Middle frontal gyrus (tissue), 1 donor: ENCODE results near the gene DHCR7.

ENCODE experiments used
- DNase-seq: peaks from one replicate; pipeline ENCODE4 v3.0.0-alpha.2; 2015; ENCODE audit warnings: low spot score; ENCODE audit errors: extremely low spot score

Gene DHCR7

DNA sequence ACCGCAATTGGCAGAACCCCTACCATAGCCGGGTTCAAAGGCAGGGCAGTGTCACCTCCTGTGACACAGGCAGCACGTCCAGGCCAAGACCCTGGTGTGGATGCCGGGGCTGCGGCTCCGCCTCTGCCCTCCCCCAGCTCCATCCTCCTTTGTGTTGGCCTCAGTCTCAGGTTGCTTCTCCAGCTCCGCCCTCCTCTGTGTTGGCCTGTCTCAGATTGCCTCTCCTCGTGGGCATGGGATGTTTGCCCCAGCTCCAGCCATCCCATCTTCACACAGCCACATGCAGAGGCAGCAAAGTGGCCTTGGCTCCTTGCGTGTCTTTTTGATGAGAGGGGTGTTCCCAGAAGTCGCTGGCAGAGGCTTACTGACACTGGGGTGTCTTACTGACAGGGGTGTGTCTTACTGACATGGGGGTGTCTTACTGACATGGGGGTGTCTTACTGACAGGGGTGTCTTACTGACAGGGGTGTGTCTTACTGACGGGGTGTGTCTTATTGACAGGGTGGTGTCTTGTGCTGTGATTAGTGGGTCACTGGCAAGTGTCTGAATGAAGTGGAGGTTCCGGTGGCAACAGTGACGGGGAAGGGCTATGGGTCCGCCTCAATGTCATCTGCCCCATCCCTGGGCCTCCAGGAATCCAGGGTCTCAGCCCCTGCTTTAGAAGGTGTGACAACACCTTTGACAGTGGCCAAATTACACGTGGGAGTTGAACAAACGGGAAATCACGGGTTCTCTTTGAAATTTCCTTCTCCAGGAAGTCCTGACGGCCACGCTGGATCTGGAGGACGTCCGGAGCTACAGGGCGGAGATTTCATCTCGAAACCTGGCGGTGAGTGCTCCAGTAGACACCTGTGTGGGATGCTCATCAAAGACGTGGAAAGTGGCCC is 29.7 kb upstream of the DHCR7 start:
- DNase-seq = no peak

DNA sequence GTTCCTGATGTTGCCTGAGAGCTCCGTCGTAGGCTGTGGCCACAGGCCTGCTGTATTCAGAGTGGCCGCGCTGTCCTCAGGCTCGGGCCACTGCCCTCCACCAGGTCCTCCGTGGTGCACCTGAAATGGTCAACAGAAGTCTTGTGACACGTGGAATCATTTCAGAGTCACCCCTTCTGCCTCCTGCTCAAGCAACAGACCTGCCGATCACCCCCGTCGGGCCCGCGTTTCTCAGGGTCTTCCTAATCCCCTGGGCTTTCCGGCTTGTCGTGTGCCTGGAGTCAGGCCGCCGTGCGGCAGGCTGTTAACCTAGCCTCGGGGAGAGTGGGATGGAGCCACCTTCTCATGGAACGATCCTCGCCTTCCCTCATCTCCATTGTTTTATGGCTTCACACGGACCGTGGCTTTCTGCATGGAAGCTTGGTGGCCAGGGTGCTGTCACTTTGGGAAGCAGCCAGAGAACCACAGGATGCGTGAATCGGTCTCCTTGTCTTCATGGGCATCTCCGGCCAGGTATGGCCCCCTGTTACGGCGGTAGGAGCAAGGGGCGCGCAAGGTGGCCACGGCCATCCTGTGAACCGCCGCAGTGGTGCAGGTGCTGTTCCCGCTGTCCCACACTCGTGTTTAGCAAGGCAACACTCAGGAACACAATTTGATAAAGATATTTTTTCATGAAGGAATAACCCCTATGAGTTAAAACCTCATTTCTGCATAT is 28.9 kb upstream of the DHCR7 start:
- no peak for DNase-seq

DNA sequence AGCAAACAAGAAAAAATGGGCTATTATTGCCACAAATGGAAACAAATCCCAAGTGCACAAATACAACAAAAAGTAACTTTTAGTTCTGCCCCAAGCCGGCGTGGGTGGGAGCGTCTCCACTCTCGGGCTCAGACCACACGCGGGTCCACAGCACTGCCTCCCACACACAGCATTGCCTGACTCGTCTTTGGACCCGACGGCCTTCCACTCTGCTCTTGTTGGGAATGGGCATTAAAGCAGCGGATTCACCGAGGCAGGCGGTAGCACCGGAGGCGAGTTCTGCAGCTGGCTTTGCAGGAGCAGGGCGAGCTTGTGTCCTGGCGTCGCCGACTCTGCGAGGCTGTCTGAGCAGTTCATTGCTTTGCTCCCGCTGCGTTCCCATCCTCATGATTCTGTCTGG is 27.8 kb upstream of the DHCR7 start:
- DNase-seq = no peak

DNA sequence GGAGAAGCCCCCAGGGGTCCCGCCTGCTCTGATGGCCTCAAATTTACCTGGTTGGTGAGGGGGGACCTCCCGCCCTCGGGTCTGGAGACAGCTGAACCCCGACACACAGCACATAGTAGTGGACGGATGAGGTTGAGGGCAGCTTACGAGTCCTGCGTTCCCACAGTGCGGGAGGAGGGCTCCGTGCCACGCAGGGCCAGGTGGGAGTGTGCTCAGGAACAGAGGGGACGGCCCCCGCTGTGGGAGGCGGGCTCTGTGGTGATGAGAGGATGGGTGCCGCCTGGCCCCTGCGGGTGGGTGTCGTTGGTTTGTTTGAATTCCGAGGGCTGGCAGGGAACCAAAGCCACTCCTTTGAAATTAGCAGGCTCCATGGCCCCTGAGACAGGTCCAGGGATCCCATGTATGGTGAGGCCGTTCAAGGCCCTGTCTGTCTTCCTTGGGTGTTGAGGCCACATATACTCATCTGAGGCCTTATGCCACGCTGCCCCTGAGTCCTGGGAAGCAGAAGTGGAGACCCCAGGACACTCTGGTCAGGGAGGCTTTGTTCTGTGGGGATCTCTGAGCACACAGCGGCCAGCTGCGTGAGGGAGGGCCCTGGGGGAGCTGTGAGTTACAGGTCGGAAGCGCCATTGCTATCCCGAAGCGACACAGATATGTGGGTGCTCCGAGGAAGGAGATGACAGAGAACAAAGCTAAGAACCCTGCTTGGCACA is 26.7 kb upstream of the DHCR7 start:
- no peak for DNase-seq

DNA sequence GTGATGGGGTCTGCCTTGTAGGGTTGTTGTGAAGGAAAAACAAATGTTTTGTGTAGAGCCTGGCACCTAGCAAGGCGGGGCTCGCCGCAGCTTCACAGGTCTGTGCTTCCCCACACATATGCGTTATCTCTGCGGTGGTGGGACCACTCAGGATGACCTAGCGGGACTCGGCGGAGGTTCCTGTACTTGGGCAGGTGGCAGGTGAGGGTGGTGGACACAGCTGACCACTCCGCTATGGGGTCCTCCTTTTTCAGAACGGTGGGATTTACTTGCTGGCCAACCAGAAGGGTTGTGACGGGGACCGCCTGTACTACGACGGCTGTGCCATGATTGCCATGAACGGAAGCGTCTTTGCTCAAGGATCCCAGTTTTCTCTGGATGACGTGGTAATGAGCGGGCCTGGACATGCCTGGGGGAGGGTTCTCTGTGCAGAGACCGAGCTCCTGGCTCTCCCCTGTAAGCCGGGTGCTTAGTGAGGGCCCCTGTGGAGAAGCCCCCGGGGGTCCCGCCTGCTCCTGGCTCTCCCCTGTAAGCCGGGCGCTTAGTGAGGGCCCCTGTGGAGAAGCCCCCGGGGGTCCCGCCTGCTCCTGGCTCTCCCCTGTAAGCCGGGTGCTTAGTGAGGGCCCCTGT is 26.1 kb upstream of the DHCR7 start:
- no peak for DNase-seq

DNA sequence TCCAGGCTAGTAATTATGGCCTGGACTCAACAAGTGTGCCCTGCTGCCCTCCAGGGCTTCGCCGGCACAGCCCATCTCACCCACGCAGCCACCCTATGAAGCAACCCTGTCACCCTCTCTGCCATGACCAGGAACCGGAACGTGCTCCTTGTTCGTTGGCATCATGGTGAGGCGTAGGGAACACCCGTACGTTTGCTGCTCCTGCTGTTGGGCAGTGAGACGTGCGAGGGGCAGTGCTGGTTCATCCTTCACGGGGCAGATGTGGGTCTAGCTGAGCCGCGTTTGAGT is 25.5 kb upstream of the DHCR7 start:
- DNase-seq = no peak

DNA sequence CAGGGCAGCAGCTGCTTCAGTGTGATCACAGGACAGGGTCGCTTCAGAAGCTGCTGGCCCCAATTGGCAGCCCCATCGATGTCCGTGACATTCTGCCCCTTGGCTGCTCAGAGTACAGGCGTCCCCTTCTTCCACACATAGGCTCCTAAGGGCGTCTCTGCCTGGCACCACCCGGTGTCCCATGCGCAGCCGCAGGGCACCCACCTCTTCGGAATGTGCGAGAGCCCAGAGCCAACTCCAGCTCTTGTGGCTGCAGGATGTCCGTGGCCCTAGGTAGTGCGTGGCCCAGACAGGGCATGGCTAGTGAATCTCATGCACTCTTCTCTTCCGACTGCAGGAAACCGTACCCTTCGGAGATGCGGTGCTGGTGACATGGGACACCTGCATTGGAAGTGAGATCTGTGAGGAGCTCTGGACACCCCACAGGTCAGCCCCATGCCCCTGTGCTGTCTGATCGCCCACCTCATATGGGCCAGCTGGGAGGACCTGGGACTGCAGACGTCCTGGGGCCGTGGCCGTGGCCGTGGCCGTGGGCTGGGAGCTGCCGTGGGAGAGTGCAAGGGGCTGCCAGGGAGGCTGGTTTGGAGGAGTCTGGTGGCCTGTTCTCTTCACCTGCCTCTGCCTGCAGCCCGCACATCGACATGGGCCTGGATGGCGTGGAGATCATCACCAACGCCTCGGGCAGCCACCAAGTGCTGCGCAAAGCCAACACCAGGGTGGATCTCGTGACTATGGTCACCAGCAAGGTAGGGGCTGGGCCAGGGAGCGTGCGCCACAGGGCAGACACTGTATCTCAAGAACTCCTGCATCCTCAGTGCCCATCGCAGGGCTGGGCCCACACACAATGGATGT is 25.0 kb upstream of the DHCR7 start:
- no peak for DNase-seq

DNA sequence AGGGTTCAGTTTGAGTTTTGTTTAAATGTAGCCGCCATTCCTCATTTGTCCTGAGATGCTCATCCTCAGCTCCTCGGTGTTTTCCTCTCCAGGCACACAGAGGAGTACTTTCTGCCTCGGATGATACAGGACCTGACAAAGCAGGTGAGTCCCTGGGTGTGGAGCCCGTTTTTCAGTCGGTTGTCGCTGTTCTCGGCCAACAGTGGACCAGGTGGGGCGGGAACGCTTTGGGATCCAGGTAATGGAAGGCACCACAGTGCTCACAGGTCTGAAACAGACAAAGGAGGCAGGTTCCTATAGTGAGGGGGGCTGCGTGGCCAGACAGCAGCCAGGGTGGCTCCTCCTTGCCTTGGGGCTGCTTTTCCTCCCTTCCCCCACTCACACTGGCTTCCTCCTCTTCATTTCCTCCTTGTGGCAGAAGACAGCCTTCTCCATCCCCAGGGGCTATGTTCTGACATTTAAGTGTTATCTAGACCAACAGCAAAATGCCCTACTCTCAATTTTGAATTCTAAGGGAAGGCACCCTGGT is 24.2 kb upstream of the DHCR7 start:
- no peak for DNase-seq

DNA sequence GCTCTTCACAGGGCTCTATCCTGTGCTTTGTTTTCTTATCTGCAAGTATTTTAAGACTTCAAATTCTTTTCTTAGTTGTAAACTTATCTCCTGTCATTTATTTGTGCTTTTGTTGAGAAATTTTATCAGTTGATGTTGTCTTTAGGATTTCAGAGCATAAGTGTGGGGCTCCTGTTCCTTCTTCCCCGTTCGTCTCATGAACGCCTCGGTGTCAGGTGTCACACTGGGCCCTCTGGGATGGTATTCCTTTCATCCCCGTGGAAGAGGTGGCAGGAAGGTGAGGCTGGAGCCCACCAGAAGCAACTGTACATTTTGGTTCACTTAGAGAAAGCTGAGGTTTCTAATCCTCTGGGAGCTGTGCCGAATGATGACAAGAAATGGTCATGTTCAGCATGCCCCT is 22.8 kb upstream of the DHCR7 start:
- no peak for DNase-seq

DNA sequence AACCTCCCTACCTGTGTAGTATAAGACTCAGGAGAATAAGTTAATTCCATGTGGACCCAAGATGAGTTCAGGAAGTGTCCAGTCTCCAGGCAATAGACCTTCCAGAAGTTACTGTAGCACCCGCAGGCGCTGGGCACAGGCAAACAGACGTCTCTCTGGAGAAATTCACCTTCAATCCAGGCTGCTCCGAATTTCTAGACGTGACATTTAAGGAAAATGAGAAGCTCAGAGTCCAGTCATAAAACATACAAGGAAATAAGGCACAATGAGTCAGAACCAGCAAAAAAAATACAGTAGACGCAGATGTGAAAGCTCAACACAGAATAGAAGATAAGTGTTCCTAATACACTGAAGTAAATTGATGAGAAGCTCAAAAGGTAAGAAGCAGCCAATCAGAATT is 19.0 kb upstream of the DHCR7 start:
- no peak for DNase-seq

DNA sequence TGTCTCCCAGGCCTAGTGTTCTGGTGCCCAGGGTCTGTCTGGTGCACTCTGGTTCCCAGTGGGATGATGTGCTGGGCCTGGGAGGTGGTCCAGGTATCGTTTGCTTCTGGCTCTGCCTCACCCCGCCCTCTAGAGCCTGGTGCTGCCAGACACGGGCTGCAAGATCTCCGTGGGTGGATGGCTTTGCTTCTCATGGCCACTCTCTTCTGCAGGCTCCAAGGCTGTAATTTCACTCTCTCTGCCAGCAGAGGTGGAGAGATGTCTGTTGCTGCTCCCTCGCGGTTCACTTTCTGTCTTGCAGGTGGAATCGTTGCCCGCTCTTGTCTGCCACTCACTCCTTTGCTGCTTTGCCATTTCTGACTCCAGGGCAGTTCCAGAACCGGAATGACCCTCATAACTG is 18.2 kb upstream of the DHCR7 start:
- DNase-seq = no peak

DNA sequence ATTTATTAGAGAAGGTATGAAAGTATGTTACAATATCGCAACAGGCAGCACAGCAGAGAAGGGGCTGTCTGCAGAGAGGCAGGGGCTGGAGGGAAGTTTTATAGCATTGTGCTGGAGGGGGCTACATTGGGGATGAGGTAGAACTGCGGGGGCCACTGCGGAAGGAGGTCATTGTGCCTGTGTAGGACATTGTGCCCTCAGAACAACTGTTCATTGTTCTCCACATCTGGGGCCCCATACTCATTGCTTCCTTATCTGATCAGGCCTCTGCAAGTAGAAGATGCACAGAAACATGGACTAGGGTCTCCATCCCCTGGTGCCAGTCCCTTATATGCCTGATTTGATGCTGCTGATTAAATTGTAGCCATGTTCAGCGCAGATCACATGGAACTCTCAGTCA is 16.9 kb upstream of the DHCR7 start:
- no peak for DNase-seq

DNA sequence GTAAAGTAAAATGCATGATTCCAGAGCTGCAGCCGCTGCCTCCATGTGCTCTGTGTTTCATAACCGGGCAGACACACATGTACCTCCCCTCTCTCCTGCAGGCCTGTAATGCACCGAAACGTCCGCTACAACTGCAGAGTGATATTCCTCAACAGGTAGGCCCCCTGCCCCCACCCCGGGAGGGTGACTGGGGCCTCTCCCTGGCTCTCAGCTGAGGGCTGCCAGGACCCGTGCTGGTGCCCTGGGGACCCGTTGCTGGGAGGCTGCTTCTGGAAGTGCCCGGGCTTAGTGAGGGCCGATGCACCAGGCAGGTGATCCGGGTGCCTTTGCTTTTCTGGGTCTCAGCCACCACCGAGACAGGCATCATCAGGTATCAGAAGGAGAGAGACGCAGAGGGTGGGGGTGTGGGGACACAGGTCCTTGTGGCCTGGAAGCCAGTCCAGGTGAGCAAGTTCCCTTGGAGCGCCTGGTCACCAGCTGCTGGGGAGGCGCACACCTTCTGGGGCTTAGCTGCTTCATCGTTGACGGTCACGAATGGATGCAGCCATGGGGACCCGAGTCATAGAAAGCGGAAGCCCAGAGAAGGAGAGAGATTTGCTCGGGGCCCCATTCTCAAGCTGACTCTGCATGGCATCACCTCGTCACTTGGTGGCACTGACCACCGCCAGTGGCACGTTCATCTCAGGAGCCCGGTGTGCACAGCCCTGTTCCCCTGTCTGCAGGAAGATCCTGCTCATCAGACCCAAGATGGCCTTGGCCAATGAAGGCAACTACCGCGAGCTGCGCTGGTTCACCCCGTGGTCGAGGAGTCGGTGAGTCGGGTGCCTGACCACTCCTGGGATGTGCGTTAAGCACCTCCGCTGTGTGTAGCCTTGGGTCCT is 15.4 kb upstream of the DHCR7 start:
- no peak for DNase-seq

DNA sequence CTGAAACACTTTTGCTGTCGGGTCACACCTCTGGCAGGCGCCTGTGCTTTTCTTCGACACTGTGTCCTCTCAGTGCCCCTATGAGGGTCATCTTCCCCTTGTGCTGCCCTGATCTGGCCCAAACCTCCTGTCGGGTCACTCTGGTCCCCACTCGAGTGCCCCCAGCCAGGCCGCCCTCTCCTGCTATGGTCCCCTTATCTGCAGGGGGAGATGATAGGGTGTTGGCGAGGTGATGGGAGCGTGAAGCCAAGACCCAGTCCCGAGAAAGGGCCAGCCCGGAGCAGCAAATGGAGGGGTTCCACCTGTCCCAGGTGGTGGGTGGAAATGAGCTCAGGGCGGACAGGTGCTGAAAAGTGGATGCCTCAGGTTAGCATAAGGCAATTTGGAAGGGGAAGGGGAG is 14.5 kb upstream of the DHCR7 start:
- DNase-seq = no peak

DNA sequence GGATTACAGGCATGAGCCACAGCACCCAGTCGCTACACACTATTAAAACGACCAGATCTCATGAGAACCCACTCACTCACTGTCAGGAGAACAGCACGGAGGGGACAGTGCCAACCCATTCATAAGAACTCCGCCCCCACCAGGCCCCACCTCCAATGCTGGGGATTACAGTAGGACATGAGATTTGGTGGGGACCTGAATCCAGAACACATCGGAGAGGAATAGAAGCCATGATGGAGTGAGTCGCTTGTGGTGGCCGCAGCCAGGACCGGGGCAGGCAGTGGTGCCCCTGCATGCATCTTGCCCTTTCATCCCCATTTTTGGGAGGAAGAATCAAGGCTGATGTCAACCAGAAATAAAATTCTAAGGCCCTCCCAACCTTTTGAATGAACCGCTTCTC is 13.5 kb upstream of the DHCR7 start:
- DNase-seq = no peak

DNA sequence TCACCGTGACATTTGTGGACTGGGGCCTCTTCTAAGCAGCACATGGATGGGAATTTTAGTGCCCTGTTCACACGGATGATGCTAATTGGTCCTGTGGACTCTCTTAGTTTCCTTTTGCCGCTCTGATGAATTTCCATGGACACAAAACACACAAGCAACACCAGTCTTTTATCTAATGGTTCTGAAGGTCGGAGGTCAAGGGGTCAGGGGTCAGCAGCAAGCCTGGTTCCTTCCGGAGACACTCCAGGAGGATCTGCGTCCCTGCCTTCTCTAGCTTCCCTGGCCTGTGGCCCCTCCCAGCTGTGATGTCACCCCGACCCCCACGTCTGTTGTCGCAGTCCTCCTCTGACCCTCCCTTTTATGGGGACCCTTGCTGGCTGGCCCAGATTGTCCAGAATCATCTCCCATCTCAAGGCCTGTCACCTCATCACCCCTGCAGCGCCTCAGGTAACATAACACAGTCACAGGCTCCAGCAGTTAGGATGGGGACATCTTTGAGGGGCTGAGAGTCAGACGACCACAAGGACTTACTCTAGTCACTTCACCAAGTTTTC is 11.7 kb upstream of the DHCR7 start:
- no peak for DNase-seq

DNA sequence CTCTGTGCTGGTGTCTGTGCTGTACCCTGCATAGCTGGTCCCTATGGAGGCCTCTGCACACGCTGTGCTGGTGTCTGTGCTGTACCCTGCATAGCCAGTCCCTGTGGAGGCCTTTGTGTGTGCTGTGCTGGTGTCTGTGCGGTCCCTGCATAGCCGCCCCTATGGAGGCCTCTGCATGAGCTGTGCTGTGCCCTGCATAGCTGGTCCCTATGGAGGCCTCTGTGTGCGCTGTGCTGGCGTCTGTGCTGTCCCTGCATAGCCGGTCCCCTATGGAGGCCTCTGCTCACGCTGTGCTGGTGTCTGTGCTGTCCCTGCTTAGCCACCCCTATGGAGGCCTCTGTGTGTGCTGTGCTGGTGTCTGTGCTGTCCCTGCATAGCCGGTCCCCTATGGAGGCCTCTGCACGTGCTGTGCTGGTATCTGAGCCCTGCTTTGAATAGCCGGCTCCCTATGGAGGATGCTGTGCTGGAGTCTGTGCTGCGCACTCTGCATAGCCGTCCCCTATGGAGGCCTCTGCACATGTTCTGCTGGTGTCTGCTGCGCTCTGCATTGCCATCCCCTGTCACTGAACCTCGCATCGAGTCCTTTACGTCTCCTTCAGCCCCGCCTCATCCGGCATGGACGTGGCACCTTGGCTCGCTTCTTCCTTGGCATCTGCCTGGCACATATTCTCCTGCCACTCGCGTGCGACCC is 11.0 kb upstream of the DHCR7 start:
- DNase-seq = no peak

DNA sequence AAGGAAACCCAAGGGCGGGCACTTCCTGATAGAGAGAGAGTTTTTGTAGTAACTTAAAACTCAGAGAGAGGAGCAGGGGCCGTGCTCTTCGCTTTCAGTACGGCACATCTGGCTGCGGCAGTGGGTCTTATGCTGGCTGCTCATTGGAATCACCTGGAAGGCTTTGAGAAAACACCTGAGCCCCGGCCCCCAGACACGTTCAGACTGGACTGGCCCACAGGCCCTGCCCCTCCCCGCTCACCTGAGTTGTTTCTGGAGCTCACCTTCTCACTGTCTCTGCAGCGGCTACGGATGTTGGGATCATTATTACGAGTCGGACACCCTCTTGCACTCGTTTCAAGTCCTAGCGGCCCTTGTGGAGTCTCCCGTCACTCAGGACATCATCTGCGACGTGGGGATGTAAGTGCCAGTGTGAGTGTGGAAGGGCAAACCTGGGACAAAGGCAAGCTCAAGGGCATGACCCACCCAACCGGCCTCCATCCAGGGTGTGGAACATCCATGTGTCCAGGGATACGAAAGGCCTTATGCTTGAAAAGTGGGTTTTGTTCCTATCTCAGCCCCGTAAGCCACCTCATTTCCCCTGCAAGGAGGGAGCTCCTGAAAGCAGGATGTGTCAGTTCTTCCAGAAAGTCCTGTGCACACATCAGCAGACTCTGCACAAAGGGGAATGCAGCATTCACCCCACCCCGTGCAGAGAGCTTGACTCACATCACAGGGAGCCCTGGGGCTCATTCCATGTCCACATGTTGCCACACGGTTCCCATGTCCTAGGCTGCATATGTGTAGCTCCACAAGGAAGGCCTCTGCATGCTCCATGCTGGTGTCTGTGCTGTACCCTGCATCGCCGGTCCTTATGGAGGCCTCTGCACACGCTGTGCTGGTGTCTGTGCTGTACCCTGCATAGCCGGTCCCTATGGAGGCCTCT is 10.2 kb upstream of the DHCR7 start:
- no peak for DNase-seq
